GM10248 (cell line): ENCODE measurements around the gene SULT1C2.

Experiments used
- CTCF ChIA-PET: fragments of 300-600 bp; sonication (Branson Sonifier 250); formaldehyde crosslinking; extraction: SDS; loops from one replicate; lab custom pipeline; 2021; ENCODE audit warnings: antibody characterized with exemption; lab: Yijun Ruan, JAX
- POLR2A ChIA-PET: fragments of 350-650 bp; sonication (Branson Sonifier 250); formaldehyde crosslinking; extraction: SDS; loops from one replicate; lab custom pipeline; 2020; ENCODE audit warnings: antibody characterized with exemption; lab: Yijun Ruan, JAX
- DNase-seq: peaks from one replicate; pipeline ENCODE4 v3.0.0; 2012; ENCODE audit errors: extremely low spot score
- TF ChIP-seq, protein P1 (sequence below): IDR thresholded peaks from 2 replicates; pipeline ENCODE4 v1.5.1; 2012; ENCODE audit warnings: mild to moderate bottlenecking, low read depth; ENCODE audit errors: extremely low read depth, missing control alignments, control extremely low read depth

Gene SULT1C2

GRCh38 chr2:108285616-108286015 is 3.1 kb upstream of the SULT1C2 start:
- TF ChIP-seq, protein P1, sequence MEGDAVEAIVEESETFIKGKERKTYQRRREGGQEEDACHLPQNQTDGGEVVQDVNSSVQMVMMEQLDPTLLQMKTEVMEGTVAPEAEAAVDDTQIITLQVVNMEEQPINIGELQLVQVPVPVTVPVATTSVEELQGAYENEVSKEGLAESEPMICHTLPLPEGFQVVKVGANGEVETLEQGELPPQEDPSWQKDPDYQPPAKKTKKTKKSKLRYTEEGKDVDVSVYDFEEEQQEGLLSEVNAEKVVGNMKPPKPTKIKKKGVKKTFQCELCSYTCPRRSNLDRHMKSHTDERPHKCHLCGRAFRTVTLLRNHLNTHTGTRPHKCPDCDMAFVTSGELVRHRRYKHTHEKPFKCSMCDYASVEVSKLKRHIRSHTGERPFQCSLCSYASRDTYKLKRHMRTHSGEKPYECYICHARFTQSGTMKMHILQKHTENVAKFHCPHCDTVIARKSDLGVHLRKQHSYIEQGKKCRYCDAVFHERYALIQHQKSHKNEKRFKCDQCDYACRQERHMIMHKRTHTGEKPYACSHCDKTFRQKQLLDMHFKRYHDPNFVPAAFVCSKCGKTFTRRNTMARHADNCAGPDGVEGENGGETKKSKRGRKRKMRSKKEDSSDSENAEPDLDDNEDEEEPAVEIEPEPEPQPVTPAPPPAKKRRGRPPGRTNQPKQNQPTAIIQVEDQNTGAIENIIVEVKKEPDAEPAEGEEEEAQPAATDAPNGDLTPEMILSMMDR = no peak
- DNase-seq = no peak
- POLR2A ChIA-PET = no interaction called here
- CTCF ChIA-PET = interaction anchor here (1.5 kb wide), 1 partner anchor 14 kb away, joined by 3 read pairs; no protein-coding TSS in a partner anchor

DNA sequence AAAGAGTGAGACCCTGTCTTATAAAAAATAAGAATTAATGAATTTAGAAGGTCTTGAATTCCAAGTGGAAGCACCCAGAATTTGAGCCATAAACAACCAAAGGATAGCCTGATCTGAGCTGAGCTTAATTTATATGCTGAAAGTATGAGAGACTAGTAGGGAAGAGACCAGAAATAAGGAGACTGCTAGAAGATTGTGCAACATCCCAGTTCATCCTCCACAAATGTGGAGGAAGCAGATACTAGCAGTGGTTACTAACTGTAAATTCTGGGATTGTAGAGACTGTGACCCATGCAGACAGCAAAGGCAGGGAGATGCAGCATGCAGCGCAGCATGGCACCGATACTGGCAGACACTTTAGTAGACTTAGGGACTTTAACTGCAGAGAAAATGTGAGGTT is 1.5 kb upstream of the SULT1C2 start:
- no peak for DNase-seq
- POLR2A ChIA-PET = no interaction called here
- TF ChIP-seq, protein P1 = no peak
- CTCF ChIA-PET = interaction anchor here (1.0 to 1.1 kb wide), 2 partner anchors 10 to 297 kb away, joined by 3 read pairs; no protein-coding TSS in a partner anchor

DNA sequence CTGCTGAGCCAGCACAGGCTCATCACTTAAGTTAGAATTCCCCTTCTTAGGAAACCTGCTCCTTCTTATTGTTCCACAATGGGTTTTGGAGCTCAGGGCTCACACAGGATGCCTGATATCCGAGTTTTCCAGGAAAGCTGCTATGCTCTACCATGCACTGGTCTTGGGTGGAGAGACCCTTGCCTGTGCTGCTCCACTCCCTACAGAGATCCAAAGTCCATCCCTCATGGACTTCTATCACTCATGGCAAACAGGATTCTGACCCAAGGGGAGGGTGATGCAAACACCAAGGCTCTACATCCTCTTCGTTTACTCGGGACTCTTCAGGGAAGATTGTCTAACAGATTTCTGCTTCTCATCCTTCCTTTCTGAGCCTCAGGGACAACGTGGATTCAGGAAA is 5.2 kb downstream of the SULT1C2 start:
- CTCF ChIA-PET = no interaction called here
- POLR2A ChIA-PET = no interaction called here
- DNase-seq = no peak
- TF ChIP-seq, protein P1 = no peak

DNA sequence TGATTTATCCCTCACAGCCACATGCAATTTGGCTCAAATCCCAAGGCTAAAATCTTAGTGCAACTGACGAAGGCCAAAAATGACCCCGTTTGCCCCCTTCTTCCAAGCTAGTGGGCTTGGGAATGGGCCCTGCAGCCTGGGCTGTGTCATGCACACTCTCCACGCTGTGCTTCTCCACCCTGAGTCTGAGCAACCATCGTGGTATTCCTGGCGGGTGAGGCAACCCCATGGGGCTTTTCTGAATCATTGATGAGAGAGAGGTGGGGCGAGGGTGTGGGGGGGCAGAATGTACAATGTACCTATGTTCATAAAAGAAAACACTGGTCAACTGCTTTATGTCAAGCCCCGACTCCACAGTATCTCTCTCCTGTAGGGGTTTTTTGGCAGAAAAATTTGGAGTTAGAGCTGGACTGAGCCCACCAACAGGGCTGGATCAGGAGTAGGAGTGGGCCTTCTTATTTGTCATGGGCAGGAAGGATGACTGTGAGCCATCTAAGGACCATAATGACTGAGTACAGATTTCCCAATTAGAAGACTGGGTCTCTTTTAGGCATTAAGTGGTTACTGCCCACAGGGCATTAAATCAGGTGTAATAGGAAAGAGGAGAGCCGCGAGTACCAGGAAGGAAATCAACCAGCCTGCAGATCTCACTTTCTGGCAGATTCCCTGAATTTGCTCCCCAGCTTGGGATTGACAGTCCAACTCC is 8.9 kb downstream of the SULT1C2 start:
- TF ChIP-seq, protein P1 = no peak
- ChIA-PET CTCF (interaction anchor here (1.2 kb wide), 1 partner anchor 15 kb away, joined by 3 read pairs; no protein-coding TSS in a partner anchor), POLR2A (no interaction called here)
- no peak for DNase-seq

GRCh38 chr2:108301558-108301957 is 12.9 kb downstream of the SULT1C2 start:
- ChIA-PET POLR2A (no interaction called here), CTCF (interaction anchor here (1.2 kb wide), 1 partner anchor 15 kb away, joined by 4 read pairs; no protein-coding TSS in a partner anchor)
- DNase-seq = no peak
- TF ChIP-seq, protein P1 = no peak

GRCh38 chr2:108304975-108305374 is 16.3 kb downstream of the SULT1C2 start:
- CTCF ChIA-PET = interaction anchor here (2.5 kb wide), 1 partner anchor 10 kb away, joined by 6 read pairs; no protein-coding TSS in a partner anchor
- DNase-seq = peak; percentile 29
- POLR2A ChIA-PET = no interaction called here

More at GRCh38 chr2:108304975-108305374, 16.3 kb downstream of the SULT1C2 start:
- TF ChIP-seq, protein P1 = no peak
